ENCODE results near the gene ABCC4.

The ABCC4 gene

DNA sequence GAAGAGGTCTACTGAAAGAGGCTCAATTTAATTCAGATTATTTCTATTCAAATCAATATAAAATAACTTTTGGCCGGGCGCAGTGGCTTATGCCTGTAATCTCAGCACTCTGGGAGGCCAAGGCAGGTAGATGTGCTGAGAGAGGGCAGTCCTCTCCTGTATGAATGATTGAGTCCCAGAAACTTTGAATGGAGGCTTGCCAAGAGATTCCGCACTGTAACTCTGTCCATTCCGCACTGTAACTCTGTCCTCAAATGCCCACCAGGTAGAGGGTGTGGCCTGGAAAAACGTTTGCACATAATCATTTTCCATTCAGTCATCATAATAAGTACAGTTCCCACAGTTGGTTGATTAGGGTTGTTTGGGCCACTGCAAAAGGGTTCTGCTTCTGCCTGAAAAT is 314.2 kb downstream of the ABCC4 start:
- in situ Hi-C loops (cut with HindIII; ENCODE audit: low sequenced_read_pairs) = no loop called here
- no peak for TF ChIP-seq CTCF (IDR thresholded peaks at IDR 0.05; ENCODE audit: low read depth, low read length, missing control alignments)
- H3K4me3 ChIP-seq (ENCODE audit: low read depth, low read length) = no peak overlapping the region
- DNase-seq (ENCODE audit: low read depth) = no peak

GRCh38 chr13:94984958-94985357 is 316.3 kb downstream of the ABCC4 start:
- DNase-seq (ENCODE audit: low read depth) = no peak
- in situ Hi-C loops (cut with HindIII; ENCODE audit: low sequenced_read_pairs) = no loop called here
- TF ChIP-seq CTCF (IDR thresholded peaks at IDR 0.05; ENCODE audit: low read depth, low read length, missing control alignments) = no peak
- H3K4me3 ChIP-seq (ENCODE audit: low read depth, low read length) = no peak overlapping the region

- DNase-seq (ENCODE audit: low read depth) = no peak
- no peak for TF ChIP-seq CTCF (IDR thresholded peaks at IDR 0.05; ENCODE audit: low read depth, low read length, missing control alignments)
- H3K4me3 ChIP-seq (ENCODE audit: low read depth, low read length) = no peak overlapping the region
- in situ Hi-C loops (cut with HindIII; ENCODE audit: low sequenced_read_pairs) = no loop called here
Observed at GRCh38 chr13:94978516-94978915, 322.7 kb downstream of the ABCC4 start.

- DNase-seq (ENCODE audit: low read depth) = no peak
- H3K4me3 ChIP-seq (ENCODE audit: low read depth, low read length) = no peak overlapping the region
- in situ Hi-C loops (cut with HindIII; ENCODE audit: low sequenced_read_pairs) = no loop called here
- no peak for TF ChIP-seq CTCF (IDR thresholded peaks at IDR 0.05; ENCODE audit: low read depth, low read length, missing control alignments)
Observed at GRCh38 chr13:94974015-94974951, 327.0 kb downstream of the ABCC4 start.

- H3K4me3 ChIP-seq (ENCODE audit: low read depth, low read length) = no peak overlapping the region
- DNase-seq (ENCODE audit: low read depth) = no peak
- TF ChIP-seq CTCF (IDR thresholded peaks at IDR 0.05; ENCODE audit: low read depth, low read length, missing control alignments) = no peak
- in situ Hi-C loops (cut with HindIII; ENCODE audit: low sequenced_read_pairs) = no loop called here
Observed at GRCh38 chr13:94972262-94972661, 329.0 kb downstream of the ABCC4 start.
